ENCODE data around the gene MAPK8.

The MAPK8 gene

DNA sequence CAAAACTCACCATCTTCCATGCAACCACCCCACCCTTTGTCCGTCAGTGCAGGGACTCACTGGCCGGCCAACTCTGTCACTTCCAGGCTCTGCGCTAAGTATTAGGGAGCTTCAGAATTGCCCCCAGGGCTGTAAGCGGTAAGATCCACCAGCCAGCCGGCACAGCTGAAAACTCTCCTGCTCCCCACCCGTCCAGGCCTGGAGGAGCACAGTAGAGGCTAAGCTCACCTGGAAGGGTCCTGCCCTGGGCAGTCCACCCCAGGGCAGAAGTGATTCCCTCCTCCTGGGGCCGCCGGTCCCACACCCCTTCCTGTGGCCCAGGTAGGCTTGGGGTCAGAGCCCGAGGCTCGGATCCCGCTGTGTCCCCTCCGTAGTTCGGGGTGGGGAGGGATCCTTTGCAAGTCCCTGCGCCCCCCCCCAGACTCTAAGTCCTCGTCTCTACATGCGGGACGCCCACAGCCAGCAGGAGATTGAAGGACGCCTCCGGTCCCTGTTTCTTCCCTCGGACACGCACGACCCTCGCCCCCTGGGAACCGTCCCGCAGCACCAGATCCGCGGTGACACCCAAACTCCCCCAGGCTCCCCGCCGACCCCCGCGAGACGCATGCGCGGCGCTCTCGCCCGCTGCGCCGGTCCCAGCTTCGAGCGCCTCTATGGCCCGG is 159.5 kb downstream of the MAPK8 start:
- POLR2A ChIA-PET: no interaction called here
- TF ChIP-seq, protein P1, sequence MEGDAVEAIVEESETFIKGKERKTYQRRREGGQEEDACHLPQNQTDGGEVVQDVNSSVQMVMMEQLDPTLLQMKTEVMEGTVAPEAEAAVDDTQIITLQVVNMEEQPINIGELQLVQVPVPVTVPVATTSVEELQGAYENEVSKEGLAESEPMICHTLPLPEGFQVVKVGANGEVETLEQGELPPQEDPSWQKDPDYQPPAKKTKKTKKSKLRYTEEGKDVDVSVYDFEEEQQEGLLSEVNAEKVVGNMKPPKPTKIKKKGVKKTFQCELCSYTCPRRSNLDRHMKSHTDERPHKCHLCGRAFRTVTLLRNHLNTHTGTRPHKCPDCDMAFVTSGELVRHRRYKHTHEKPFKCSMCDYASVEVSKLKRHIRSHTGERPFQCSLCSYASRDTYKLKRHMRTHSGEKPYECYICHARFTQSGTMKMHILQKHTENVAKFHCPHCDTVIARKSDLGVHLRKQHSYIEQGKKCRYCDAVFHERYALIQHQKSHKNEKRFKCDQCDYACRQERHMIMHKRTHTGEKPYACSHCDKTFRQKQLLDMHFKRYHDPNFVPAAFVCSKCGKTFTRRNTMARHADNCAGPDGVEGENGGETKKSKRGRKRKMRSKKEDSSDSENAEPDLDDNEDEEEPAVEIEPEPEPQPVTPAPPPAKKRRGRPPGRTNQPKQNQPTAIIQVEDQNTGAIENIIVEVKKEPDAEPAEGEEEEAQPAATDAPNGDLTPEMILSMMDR (IDR thresholded peaks at IDR 0.05; ENCODE audit: control extremely low read depth, extremely low read depth, low read depth, missing control alignments): no peak
- no peak for DNase-seq (ENCODE audit: extremely low spot score)
- CTCF ChIA-PET: interaction anchor here (1.6 kb wide), 1 partner anchor 191 kb away, joined by 3 read pairs; no protein-coding TSS in a partner anchor

DNA sequence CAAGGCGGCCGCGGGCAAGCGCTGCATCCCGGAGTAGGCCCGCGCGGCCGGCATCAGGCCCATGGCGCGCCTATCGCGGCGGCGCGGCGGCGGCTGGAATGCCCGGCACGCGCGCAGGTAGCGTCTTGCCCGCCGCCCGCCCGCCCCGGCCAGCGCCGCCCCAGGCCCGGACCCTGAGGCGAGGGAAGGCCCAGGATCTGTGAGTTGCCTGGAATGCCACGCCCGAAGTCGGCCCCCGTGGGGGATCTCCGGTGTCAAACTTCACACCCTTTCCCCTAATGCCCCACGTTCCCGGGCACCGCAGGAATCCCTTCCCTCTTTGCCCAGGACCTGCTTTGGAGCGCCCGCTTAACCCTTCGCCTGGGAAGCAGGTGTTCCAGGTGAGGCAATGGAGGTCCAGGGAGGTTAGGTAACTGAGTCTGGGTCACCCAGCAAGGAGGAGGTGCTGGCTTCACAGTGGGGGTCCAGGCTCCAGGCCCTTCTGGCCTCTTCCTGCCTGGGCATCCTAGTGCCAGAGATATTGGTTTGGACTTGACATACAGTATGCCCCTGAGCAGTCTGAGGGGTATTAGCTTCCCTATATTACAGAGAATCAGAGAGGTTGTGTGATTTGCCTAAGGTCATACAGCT is 160.2 kb downstream of the MAPK8 start:
- TF ChIP-seq, protein P1 (IDR thresholded peaks at IDR 0.05; ENCODE audit: control extremely low read depth, extremely low read depth, low read depth, missing control alignments): no peak
- DNase-seq (ENCODE audit: extremely low spot score): no peak
- POLR2A ChIA-PET: no interaction called here
- CTCF ChIA-PET: no interaction called here

DNA sequence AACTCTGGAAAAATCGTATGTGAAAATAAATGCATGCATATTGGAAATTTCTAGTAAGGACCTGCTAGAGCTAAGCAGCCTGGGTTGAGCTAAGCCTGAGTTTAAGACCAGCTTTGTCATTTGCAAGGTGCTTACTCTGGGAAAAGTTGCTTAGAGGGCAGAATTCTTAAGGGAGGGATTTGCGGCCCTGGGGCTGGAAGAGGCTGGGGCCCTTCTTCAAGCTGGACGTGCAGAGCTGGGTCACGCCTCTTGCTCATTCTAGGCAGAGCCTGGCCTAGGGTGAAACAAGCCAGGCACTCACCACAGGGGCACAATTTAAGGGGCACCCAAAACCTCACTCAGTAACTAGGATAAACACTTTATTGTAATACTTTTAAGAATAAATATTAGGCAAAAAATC is 161.2 kb downstream of the MAPK8 start:
- CTCF ChIA-PET: interaction anchor here (1.3 kb wide), 1 partner anchor 20 kb away, joined by 4 read pairs; no protein-coding TSS in a partner anchor
- POLR2A ChIA-PET: interaction anchor here (0.6 kb wide), 1 partner anchor 166 kb away, joined by 6 read pairs; no protein-coding TSS in a partner anchor
- no peak for DNase-seq (ENCODE audit: extremely low spot score)
- TF ChIP-seq, protein P1 (IDR thresholded peaks at IDR 0.05; ENCODE audit: control extremely low read depth, extremely low read depth, low read depth, missing control alignments): no peak

DNA sequence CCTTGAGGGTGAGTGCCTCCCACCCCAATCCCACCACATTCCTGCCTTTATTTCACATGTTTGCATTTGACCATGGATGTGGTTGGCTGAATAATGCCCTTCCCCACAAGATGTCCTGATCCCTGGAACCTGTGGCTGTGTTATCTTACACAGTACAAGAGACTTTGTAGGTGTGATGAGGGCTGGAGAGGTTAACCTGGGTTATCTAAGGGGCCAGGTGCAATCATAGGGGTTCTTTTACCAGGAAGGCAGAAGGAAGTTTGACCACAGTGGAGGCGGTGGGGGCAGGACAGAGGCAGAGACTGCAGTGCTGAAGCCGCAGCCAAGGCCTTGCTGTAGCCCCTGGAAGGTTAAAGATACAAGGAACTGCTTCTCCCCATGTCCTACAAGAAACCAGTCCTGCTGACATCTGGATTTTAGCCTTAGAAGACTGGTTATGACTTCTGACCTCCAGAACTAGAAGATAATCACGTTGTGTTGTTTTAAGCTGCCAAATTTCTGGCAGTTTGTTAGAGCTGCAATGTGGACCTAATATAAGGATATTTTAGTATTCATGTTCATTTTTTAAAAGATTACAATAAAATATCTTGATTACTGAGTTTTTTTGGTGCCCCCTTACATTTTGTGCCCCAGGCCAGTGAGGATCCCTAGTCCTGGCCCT is 161.8 kb downstream of the MAPK8 start:
- POLR2A ChIA-PET: no interaction called here
- TF ChIP-seq, protein P1 (IDR thresholded peaks at IDR 0.05; ENCODE audit: control extremely low read depth, extremely low read depth, low read depth, missing control alignments): no peak
- DNase-seq (ENCODE audit: extremely low spot score): no peak
- CTCF ChIA-PET: interaction anchor here (1.0 to 2.1 kb wide), 5 partner anchors 9 to 41 kb away, joined by 3 to 4 read pairs (median 4); no protein-coding TSS in a partner anchor

DNA sequence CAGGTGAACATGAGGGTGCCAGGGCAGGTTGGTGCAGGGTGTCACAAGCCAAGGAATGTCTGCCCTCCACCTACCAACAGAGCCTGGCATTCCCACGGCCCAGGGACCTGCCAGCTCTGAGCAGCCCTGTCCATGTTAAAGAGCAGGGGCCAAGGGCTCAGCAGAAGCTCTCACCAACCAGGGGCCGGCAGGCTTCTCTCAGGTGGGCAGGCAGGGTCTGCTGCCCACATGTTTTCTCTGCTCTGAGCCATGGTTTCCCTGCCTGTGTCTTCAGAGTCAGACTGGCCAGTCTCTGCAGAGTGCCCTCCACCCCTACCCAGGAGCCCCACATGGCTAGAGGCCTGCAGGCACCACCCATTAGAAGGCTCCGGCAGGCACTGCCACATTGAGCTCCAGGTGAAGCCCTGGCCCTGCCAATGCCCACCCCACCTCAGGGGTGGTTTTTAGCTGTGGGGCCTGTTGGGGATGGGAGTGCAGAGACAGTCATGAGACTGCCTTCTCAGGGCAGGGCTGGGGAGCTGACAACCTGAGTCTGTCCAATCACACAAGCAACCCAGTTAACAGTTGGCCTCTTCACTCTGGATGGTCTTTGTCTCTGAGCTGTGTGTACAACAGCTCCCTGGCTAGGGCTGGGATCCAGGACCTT is 162.5 kb downstream of the MAPK8 start:
- TF ChIP-seq, protein P1 (IDR thresholded peaks at IDR 0.05; ENCODE audit: control extremely low read depth, extremely low read depth, low read depth, missing control alignments): no peak
- POLR2A ChIA-PET: no interaction called here
- CTCF ChIA-PET: interaction anchor here (1.0 to 2.1 kb wide), 5 partner anchors 9 to 40 kb away, joined by 3 to 4 read pairs (median 4); no protein-coding TSS in a partner anchor
- DNase-seq (ENCODE audit: extremely low spot score): no peak

DNA sequence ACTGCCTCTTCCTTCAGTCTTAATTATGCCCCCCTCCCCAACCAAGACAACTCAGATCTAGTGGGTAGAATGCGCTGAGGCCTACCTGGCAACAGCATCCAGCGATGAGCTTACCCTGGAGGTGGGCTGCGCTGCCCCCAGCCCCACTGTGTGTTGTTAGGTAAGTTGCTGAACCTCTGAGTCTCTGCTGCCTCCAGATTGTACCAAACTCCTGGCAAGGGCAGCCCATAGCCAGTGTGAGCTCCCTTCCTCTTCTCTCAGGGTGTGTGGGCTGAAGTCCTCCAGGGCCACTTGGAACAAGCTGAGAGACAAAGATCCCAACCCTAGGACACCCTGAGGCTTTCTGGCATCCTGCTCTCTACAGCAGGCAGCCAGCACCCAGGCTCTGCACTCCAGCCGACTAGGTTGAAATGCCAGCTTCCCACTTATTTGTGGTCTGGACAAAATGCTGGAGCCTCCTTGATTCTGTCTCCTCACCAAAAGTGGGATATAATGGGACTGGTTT is 163.1 kb downstream of the MAPK8 start:
- TF ChIP-seq, protein P1 (IDR thresholded peaks at IDR 0.05; ENCODE audit: control extremely low read depth, extremely low read depth, low read depth, missing control alignments): no peak
- no peak for DNase-seq (ENCODE audit: extremely low spot score)
- CTCF ChIA-PET: interaction anchor here (1.2 to 2.1 kb wide), 3 partner anchors 10 to 25 kb away, joined by 3 to 4 read pairs (median 4); no protein-coding TSS in a partner anchor
- POLR2A ChIA-PET: no interaction called here
